Right lobe of liver (tissue), 6 donors: ENCODE data around the gene CXCR3. TPM values are rescaled to one million over a fixed set of nuclear protein-coding genes. Genes with fewer than 3 reads are reported as not detected.

ENCODE experiments used
- ATAC-seq, 4 donors: fragments of 200-7000 bp; cut with Tn5 transposase; one replicate each; pipeline ENCODE4 v1.9.1; 2020; ENCODE audit warnings: mild to moderate bottlenecking in 4 of 4, moderate library complexity in 4 of 4
- DNase-seq, 3 donors: peaks; one replicate each; pipeline ENCODE4 v3.0.0-alpha.2; 2020
- H3K27ac ChIP-seq, 3 donors: fragments of 200-600 bp; one replicate each; pipeline ENCODE4 v1.8.0; 2022
- H3K27me3 ChIP-seq, 2 donors: fragments of 200-600 bp; one replicate each; pipeline ENCODE4 v1.8.0; 2022
- H3K36me3 ChIP-seq, 4 donors: fragments of 200-600 bp; sonication (generic) in 1 of 4; one replicate each; pipeline versions ENCODE4 v1.5.1 to v1.8.0; 2017 to 2022; ENCODE audit warnings: control low read depth in 1 of 4
- H3K4me1 ChIP-seq, 4 donors: fragments of 200-600 bp; sonication (generic) in 1 of 4; one replicate each; pipeline versions ENCODE4 v1.5.1 to v1.8.0; 2017 to 2022; ENCODE audit warnings: control low read depth in 1 of 4
- H3K4me3 ChIP-seq, 3 donors: fragments of 200-600 bp; one replicate each; pipeline ENCODE4 v1.8.0; 2022
- H3K9me3 ChIP-seq, 4 donors: fragments of 200-600 bp; sonication (generic) in 1 of 4; one replicate each; pipeline versions ENCODE4 v1.5.1 to v1.8.0; 2017 to 2022; ENCODE audit warnings: control low read depth in 1 of 4
- POLR2A ChIP-seq: fragments of 450-650 bp; IDR thresholded peaks from one replicate; pipeline ENCODE4 v1.6.1; 2017; ENCODE audit warnings: antibody characterized with exemption, mild to moderate bottlenecking
- WGBS: methylation state at CpG from one replicate; pipeline ENCODE4 v1.1.6; 2018; ENCODE audit warnings: low coverage, low lambda C conversion rate; ENCODE audit not compliant: insufficient coverage; ENCODE audit errors: missing lambda C conversion rate; 5-methylcytosine and 5-hydroxymethylcytosine counted together
- intact Hi-C, 2 donors: fragments of 100-400 bp; cut with DNase I; formaldehyde crosslinking; loops; one replicate each; pipeline versions ENCODE4 v1.11.2 to v1.14.1; 2022
- total RNA-seq, 6 experiments: library from RNA; depleted of rRNA in 2 of 6; stranded (reverse); fragments of >200 nt in 2 of 6; fragmentation: NEBNext Ultra II Directional in 3 of 6; extraction: Animal tissue kit (Norgen Biotek cat#: 25700) in 3 of 6; gene quantifications; one replicate each; pipeline versions ENCODE4 v1.1.0 to v1.2.4, GENCODE V29; 2016 to 2023
- TF ChIP-seq, protein P1 (sequence below), 4 donors: fragments of 200-600 bp in 3 of 4; fragments of 450-650 bp in 1 of 4; IDR thresholded peaks; one replicate each; pipeline versions ENCODE4 v1.5.1 to v1.8.0; 2016 to 2022; ENCODE audit warnings: antibody characterized with exemption in 4 of 4, mild to moderate bottlenecking in 2 of 4
- donor health status: DM: no; HTN: yes; CAD: no.
- donor health status: DM: no; HTN: no; CAD: no.
- donor health status: DM: no; HTN: no; CAD: no.
- donor health status: DM: no; HTN: yes; CAD: no.
- donor health status: DM: no; HTN: yes; CAD: no.

CXCR3 gene
- total RNA-seq, 6 experiments from 2014 or later: 0.13 TPM; not detected in 5

DNA sequence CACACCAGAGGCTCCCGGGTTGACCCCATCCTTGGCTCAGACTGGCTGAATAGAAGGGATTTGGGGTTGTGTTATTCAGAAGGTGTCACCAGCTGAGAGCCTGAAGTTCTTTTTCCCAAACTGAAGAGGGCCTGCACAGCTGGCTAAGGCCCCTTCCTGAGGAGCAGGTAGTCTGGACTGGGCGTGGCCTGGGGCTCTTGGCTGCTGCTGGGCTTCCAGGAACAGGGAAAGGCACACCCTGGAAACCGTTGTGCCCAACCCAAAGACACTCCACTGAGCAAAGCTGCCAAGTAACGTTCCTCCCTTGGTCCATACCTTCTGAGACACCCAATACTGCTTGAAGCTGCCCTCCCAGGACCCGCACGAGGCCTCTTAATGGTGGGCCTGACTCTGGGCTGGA lies 8.3 kb upstream of the CXCR3 start:
- Histone ChIP-seq H3K9me3 (no peaks in the 10 kb centered on the region), H3K36me3 (no peaks in the 10 kb centered on the region), H3K4me1 (no peaks in the 10 kb centered on the region), H3K27me3 (no peaks in the 10 kb centered on the region), H3K4me3 (no peak overlapping the region), H3K27ac (no peak overlapping the region)
- ATAC-seq (no peak), DNase-seq (no peak)
- WGBS: 60% methylated on average over 1 of the region's 6 CpGs
- intact Hi-C loops: no loop called here
- TF ChIP-seq POLR2A: no peak
- TF ChIP-seq, protein P1, sequence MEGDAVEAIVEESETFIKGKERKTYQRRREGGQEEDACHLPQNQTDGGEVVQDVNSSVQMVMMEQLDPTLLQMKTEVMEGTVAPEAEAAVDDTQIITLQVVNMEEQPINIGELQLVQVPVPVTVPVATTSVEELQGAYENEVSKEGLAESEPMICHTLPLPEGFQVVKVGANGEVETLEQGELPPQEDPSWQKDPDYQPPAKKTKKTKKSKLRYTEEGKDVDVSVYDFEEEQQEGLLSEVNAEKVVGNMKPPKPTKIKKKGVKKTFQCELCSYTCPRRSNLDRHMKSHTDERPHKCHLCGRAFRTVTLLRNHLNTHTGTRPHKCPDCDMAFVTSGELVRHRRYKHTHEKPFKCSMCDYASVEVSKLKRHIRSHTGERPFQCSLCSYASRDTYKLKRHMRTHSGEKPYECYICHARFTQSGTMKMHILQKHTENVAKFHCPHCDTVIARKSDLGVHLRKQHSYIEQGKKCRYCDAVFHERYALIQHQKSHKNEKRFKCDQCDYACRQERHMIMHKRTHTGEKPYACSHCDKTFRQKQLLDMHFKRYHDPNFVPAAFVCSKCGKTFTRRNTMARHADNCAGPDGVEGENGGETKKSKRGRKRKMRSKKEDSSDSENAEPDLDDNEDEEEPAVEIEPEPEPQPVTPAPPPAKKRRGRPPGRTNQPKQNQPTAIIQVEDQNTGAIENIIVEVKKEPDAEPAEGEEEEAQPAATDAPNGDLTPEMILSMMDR (IDR thresholded peaks at IDR 0.05): no peak

DNA sequence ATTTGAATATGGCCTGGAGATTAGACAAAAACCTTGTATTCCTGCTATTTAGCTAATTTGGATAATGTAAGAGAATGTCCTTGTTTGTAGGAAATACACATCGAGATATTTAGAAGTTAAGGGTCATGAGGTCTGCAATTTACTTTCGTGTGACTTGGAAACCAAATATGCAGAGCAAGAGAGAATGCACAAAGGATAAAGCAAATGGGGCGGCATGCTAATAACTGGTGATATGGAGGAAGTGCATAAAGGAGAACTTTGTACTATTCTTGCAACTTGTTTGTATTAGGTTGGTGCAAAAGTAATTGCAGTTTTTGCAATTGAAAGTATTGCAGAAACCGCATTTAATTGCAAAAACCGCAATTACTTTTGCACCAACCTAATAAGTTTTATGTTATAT lies 7.2 kb upstream of the CXCR3 start:
- Histone ChIP-seq H3K36me3 (no peaks in the 10 kb centered on the region), H3K4me3 (no peak overlapping the region), H3K27ac (no peak overlapping the region), H3K27me3 (no peaks in the 10 kb centered on the region), H3K4me1 (no peaks in the 10 kb centered on the region), H3K9me3 (no peaks in the 10 kb centered on the region)
- no peak for DNase-seq
- WGBS: 73% methylated on average over 5 of the region's 5 CpGs
- no peak for ATAC-seq
- intact Hi-C loops: no loop called here
- TF ChIP-seq, protein P1 (IDR thresholded peaks at IDR 0.05): no peak
- no peak for TF ChIP-seq POLR2A

DNA sequence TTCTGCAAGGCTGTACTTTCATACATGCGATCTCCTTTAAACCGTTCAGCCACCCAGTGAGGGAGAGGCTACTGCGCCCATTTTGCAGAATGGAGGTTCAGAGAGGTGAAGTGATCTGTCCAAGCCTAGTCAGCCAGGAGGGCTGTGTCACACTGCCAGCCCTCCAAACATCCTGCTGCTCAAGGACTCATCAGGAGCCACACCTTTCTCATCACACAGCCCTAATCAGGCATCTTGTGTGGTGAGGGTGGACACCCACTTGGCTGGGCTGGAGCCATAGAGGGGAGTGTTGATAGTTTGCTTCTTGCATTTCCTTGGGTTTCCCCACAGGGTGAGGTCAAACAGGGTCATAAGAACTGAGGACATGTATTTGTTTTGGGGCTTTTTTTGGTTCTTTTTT lies 5.4 kb upstream of the CXCR3 start:
- DNase-seq (no peak), ATAC-seq (no peak)
- no peak overlapping the region for H3K27ac ChIP-seq
- intact Hi-C loops: no loop called here
- no peak overlapping the region for H3K4me3 ChIP-seq
- no peaks in the 10 kb centered on the region for H3K27me3 ChIP-seq
- no CpG with 5 or more reads among the region's 3 CpGs for WGBS
- H3K36me3 ChIP-seq: no peaks in the 10 kb centered on the region
- H3K4me1 ChIP-seq: no peaks in the 10 kb centered on the region
- no peaks in the 10 kb centered on the region for H3K9me3 ChIP-seq
- TF ChIP-seq POLR2A: no peak
- TF ChIP-seq, protein P1 (IDR thresholded peaks at IDR 0.05): no peak

DNA sequence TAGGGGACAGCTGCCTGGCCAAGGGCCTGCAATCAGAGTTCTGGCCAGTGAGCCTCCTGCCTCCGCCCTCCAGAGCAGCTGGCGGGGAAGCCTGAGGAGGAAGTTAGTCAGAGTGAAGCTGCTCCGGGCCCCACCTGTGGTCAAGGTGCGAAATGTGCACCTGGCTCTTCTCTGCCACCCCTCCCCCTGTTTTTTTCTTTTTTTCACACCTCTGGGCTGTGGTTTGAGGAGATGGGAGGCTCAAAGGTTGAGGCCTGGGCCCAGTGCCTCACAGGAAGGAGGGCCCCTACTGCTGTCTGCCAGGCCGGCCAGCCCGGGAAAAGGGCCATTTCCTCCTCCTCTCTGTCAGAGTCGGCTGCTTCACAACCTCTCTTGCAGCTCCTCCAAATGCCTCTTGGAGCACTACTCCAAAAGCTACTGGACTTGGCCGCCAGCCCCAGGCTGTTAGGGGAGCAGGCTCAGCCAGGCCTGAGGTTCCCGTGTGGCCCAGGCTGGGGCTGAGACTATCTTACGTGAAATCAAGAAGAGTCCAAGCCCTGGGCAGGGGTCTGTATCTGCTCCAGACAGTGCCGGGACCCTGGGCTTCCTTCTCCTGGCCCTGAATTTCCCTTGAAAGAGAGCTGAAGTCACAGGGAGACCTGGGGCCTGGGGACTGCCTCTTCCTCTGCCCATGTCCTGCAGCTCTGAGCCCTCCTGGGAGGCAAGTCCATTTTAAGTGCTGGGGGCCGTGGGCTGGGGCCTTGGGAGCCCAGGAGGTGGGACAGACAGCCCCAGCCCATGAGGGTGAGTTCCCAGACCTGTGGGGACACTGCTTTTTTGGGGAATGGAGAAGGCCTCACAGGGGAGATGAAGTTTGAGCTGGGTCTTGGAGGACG lies 4.5 kb upstream of the CXCR3 start:
- no peak overlapping the region for H3K4me3 ChIP-seq
- intact Hi-C loops: no loop called here
- no peaks in the 10 kb centered on the region for H3K36me3 ChIP-seq
- peak overlapping the region in 1 of 3 donors; percentile 21 for H3K27ac ChIP-seq
- DNase-seq: peak; percentile 56 to 66 (median 59)
- TF ChIP-seq POLR2A: no peak
- TF ChIP-seq, protein P1 (IDR thresholded peaks at IDR 0.05): peak in 3 of 4 donors; percentile 6 to 16 (median 8)
- H3K27me3 ChIP-seq: no peaks in the 10 kb centered on the region
- WGBS: 41% methylated on average over 4 of the region's 13 CpGs
- no peaks in the 10 kb centered on the region for H3K9me3 ChIP-seq
- no peaks in the 10 kb centered on the region for H3K4me1 ChIP-seq
- peak; percentile 76 to 85 (median 81) for ATAC-seq
